ENCODE data around the gene EIF4G3.

- no peak for TF ChIP-seq EZH2phosphoT487 (conservative IDR thresholded peaks at IDR 0.05; ENCODE audit: low read length)
- no peak for TF ChIP-seq CTCF (IDR thresholded peaks at IDR 0.05; ENCODE audit: insufficient read depth, low read length, poor library complexity, severe bottlenecking)
These were observed 339.0 kb downstream of the EIF4G3 start for GRCh38 chr1:20837554-20838192.
